ENCODE measurements around the gene RPUSD4. TPM values are rescaled to one million over a fixed set of nuclear protein-coding genes. Genes with fewer than 3 reads are reported as not detected.

RPUSD4 gene
- total RNA-seq, 1 donor from 2014 or later, result 18.7 TPM

DNA sequence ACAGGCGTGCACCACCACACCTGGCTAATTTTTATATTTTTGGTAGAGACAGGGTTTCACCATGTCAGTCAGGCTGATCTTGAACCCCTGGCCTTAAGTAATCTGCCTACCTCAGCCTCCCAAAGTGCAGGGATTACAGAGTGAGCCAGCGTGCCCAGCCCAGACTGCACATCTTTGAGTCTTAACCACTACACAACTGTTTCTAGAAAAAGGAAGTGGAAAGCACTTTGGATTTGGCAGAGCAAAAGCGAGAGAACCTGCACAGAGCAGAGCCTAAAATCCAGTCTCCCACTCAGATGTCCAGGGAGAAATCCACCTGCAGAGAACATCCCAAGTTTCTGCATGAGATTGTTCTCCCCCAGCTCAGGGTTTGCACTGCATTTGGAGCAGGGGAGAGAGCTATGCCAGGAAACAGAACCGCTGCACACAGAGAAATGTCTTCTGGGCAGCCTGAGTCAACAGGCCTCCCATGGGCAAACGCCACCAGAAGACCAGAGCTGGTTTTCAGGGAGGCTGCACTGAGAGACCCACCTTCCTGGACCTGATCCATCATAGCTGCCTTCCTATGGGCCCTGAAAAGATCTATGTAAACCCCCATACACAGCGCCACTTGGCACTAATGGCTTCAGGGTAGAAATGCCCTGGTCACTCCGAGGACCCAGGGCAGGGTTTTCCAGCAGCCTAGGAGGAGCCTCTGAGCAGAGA, 54.0 kb downstream of the RPUSD4 start:
- DNase-seq (ENCODE audit: low spot score), result no peak

DNA sequence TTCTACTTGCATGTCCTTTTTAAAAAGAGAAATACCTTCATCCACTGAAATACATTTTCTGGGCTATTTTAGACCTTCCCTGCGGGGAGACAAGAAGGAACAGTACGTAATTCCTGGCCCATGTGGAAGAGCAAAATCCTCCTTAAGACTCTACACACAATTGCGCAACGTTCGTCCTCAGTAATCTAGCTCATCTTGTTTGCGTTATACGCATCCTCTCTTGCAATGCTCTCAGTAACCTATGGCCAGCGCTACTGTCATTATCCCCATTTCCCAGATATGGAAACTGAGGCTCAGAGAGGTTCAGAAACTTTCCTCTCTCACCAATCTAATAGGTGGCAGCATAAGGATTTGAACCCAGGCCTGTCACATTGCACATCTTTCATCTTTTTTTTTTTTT, 54.6 kb downstream of the RPUSD4 start:
- DNase-seq (ENCODE audit: low spot score), result no peak

DNA sequence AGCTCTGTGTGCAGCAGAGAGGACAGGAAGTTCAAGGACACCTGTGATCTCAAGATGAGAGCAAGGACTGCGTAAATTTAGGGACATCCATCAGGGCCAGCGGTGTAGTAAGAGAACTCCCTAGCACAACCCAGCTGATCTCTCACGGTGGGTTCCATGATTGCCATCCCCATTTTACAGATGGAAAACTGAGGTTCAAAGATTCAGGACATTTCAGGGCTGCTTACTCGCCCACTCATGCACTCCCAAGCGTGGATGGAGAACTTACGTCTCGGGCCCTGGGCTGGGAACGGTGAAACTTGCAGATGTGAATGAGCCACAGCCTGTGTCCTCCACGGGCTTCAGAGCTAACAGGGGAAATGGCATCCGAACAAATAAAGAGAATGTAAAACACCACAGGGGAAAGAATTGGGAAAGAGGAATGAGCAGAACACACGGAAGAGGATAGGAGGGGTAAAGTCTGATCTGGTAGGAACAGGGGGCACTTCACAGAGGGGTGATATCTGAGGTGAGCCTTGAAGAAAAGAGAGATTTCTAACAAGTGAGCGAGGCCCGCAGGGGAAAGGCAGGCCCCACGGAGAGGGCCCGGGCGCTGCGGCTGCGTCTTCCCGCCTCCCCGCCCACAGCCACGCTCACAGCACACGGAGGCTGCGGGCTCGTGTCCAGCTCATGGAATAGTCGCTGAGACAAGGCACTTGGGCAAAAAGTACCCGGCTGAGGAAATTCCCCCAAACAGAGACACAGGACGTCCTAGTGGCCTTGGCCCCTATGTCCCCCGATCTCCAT, 55.9 kb downstream of the RPUSD4 start:
- DNase-seq (ENCODE audit: low spot score), result no peak

DNA sequence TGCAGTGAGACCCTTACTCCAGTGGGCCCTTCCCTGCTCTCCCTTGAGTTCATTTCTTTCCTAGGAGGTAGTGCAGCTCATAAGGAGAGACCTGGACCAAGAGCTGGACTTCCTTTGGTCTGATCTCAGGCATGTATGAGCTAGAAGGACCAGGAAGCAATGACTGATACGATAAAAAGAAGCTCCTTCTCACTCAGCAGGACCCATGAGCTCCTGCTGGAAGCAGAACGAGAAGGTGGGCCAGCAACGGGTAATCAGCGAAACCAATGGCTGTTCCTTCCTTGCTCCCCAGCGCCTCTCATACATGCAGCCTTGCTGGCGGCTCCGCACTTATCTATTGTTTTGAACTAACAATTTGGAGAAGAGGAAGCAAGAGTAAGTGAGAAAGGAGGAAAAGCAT, 56.8 kb downstream of the RPUSD4 start:
- no peak for DNase-seq (ENCODE audit: low spot score)

DNA sequence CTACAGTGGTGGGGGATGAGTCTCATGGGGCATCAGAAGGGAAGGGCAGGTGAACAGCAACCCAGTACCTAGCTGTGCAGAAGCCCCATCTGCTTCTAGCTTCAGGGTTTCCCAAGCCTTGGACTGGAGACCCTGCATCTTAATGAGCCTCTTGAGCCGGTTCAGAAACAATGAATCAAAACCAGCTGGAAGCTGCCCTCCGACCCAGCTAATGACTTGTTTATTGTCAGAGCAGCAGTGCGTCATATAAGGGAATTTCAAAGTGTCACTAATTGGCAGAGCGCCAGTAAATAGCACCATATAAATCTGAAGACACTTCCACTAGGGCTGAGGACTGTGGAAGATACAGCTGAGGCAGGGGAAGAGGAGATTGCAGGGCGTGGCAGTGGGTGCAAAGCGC, 57.5 kb downstream of the RPUSD4 start:
- no peak for DNase-seq (ENCODE audit: low spot score)

DNA sequence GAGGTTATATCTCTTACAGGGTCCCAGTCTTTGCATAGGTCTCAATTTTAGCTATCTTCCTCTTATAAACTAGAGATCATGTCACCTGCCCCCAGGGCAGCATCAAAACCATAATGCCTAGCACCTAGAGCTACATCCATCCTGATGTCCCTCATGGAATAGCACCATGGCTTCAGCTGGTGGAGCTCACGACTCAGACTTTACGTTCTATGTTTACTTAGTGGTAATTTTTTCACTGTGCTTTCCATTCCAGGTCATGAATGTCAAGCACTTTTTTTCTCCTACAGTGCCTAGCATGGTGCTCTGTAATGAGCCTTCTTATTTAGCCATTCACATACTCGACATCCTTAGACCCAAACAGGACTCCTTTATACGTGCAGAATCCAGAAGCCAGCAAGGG, 58.4 kb downstream of the RPUSD4 start:
- no peak for DNase-seq (ENCODE audit: low spot score)

DNA sequence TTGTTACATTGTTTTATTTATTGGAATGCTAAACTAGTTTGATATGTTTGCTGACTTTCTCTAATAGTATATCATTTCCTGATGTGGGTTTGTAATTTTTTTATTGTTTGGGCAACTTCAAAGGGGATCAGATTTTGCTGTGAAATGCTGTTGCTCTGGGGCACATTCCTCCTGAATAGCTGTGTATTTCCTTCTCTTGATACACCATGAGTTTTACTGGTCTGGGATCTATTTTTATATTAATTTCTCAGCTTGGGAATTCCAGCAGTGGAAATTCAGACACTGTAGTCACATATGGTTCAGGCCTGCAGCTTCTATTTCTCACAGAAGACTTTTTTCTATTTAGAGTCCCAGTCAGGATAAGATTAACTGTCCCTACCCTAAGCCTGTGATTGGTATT, 58.9 kb downstream of the RPUSD4 start:
- no peak for DNase-seq (ENCODE audit: low spot score)

DNA sequence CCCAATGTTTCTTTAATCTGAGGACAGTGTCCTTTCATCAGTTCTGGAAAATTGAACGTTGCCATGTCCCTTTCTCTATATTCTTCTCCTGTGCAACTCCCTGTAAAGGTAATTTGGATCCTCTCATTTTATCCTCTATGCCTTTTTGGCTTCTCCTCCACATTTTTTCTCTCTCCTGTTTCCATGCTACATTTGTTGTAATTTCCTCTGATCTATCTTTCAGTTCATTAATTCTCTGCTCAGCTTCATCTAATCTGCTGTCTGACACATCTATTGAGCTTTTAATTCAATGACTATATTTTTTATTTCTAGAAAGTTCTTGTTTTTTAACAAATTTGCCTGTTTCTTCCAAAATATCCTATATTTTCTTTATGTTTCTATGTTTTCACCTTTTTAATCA, 59.3 kb downstream of the RPUSD4 start:
- no peak for DNase-seq (ENCODE audit: low spot score)

Other genes starting within 250 kb of the RPUSD4 start
- 25.8 TPM for gene CDON, start 148.8 kb downstream of the RPUSD4 start, total RNA-seq
- gene FAM118B, start 132 bp upstream of the RPUSD4 start, total RNA-seq, result 19.3 TPM
- gene SRPRA, start 57.2 kb upstream of the RPUSD4 start, total RNA-seq, result 138 TPM
- 29.3 TPM for gene FOXRED1, start 57.5 kb upstream of the RPUSD4 start, total RNA-seq
- gene TIRAP, start 71.4 kb upstream of the RPUSD4 start, total RNA-seq, result 20.7 TPM
- 34.6 TPM for gene DCPS, start 92.4 kb upstream of the RPUSD4 start, total RNA-seq
- gene ST3GAL4, start 144.0 kb upstream of the RPUSD4 start, total RNA-seq, result 19.4 TPM